ENCODE data around the gene NEO1. TPM values are rescaled to one million over a fixed set of nuclear protein-coding genes. Genes with fewer than 3 reads are reported as not detected.

The NEO1 gene
- total RNA-seq, 1 experiment from 2014 or later = 41.8 TPM

DNA sequence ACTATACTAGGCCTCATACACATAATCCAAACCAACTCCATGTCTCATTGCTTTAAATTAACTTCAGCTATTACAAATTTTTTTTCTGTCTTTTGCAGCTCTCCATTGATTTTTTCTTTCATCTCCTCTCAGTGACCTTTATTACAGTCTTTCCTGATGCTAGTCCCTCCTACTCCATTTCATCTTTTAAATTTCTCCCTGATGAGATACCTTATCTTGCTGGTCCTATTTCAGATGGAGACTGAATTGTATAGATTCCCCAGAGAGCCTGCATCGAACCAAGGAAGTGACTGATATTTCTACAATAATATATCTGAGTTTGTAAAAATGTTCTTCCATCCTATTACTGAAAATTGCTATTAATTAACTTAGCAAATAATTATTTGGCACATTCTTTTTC is 45.7 kb upstream of the NEO1 start:
- Mint-ChIP-seq H3K4me3 (no peak overlapping the region), H3K4me1 (peaks cover 4 to 8% of the 10 kb centered on the region in 2 experiments), H3K9me3 (no peaks in the 10 kb centered on the region), H3K36me3 (ENCODE audit: insufficient read depth in 1 of 3, low read depth in 3 of 3) (no peaks in the 10 kb centered on the region), H3K27ac (no peak overlapping the region), H3K27me3 (ENCODE audit: low read depth) (peaks cover 2% of the 10 kb centered on the region; the same call in 1 of the 2 replicates)
- Histone ChIP-seq H2BK120ac (ENCODE audit: low read depth, low read length, poor library complexity, severe bottlenecking) (no peak overlapping the region), H3K9me3 (ENCODE audit: control insufficient read depth, low read depth, low read length) (no peaks in the 10 kb centered on the region), H2BK15ac (ENCODE audit: low read depth, low read length) (no peak overlapping the region), H2BK20ac (ENCODE audit: low read depth, low read length, poor library complexity, severe bottlenecking) (no peak overlapping the region), H4K20me1 (ENCODE audit: control insufficient read depth, insufficient read depth, insufficient read length) (no peaks in the 10 kb centered on the region), H4K91ac (ENCODE audit: insufficient read length, low read depth, low read length) (no peak overlapping the region), H4K5ac (ENCODE audit: insufficient read length, low read depth, low read length) (no peak overlapping the region), H3T11ph (ENCODE audit: low read length) (no peak overlapping the region), H3K4me2 (ENCODE audit: insufficient read depth, insufficient read length, low read length) (no peak overlapping the region), H3K4me1 (ENCODE audit: insufficient read depth, low read length) (no peaks in the 10 kb centered on the region), H3K56ac (ENCODE audit: insufficient read length, low read depth, low read length) (no peak overlapping the region), H3K27ac (ENCODE audit: insufficient read length, low read depth, low read length) (no peak overlapping the region), H2BK12ac (ENCODE audit: insufficient read length, low read depth, low read length) (no peak overlapping the region), H3K79me2 (ENCODE audit: insufficient read depth, low read length) (no peaks in the 10 kb centered on the region), H3K79me1 (ENCODE audit: insufficient read depth, low read depth, low read length, poor library complexity, severe bottlenecking) (no peaks in the 10 kb centered on the region), H3K23ac (ENCODE audit: insufficient read length, low read depth, low read length) (no peak overlapping the region), H3K18ac (ENCODE audit: insufficient read length, low read depth, low read length) (no peak overlapping the region), H3K27me3 (ENCODE audit: insufficient read depth, low read length) (no peaks in the 10 kb centered on the region), H3K23me2 (ENCODE audit: insufficient read length, low read depth, low read length, poor library complexity, severe bottlenecking) (no peaks in the 10 kb centered on the region), H2AFZ (ENCODE audit: low read length) (no peak overlapping the region), H3K4ac (ENCODE audit: low read depth, low read length) (no peak overlapping the region), H3K9ac (ENCODE audit: extremely low read depth, insufficient read length, low read length) (no peak overlapping the region), H2AK5ac (ENCODE audit: insufficient read length, low read length) (no peak overlapping the region), H4K8ac (replicated peaks; ENCODE audit: insufficient read length, low read depth, low read length) (no peak overlapping the region), H3K14ac (ENCODE audit: insufficient read depth, low read length) (no peak overlapping the region), H2BK5ac (ENCODE audit: insufficient read length, low read length) (no peak overlapping the region)
- TF ChIP-seq, protein P1, sequence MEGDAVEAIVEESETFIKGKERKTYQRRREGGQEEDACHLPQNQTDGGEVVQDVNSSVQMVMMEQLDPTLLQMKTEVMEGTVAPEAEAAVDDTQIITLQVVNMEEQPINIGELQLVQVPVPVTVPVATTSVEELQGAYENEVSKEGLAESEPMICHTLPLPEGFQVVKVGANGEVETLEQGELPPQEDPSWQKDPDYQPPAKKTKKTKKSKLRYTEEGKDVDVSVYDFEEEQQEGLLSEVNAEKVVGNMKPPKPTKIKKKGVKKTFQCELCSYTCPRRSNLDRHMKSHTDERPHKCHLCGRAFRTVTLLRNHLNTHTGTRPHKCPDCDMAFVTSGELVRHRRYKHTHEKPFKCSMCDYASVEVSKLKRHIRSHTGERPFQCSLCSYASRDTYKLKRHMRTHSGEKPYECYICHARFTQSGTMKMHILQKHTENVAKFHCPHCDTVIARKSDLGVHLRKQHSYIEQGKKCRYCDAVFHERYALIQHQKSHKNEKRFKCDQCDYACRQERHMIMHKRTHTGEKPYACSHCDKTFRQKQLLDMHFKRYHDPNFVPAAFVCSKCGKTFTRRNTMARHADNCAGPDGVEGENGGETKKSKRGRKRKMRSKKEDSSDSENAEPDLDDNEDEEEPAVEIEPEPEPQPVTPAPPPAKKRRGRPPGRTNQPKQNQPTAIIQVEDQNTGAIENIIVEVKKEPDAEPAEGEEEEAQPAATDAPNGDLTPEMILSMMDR (conservative IDR thresholded peaks at IDR 0.05) = no peak
- no peak for DNase-seq
- no CpG with 5 or more reads among the region's 1 CpG for WGBS (ENCODE audit: extremely low coverage, insufficient read length, low lambda C conversion rate)

Data from H9 (cell line).